Measurements from ENCODE around the gene GNA14. TPM values are rescaled to one million over a fixed set of nuclear protein-coding genes. Genes with fewer than 3 reads are reported as not detected.

GNA14 gene
- polyA plus RNA-seq, 1 donor from 2014 or later: 0.40 TPM

GRCh38 chr9:77424993-77425392, 223.1 kb downstream of the GNA14 start:
- no peak for TF ChIP-seq EP300 (conservative IDR thresholded peaks at IDR 0.05; ENCODE audit: poor library complexity, severe bottlenecking)
- no peak overlapping the region for H3K4me2 ChIP-seq (ENCODE audit: low read length)
- no peaks in the 10 kb centered on the region for H3K27me3 ChIP-seq (ENCODE audit: insufficient read depth, low read depth, low read length)
- H3F3A ChIP-seq (ENCODE audit: insufficient read depth, low read length, poor library complexity, severe bottlenecking): no peaks in the 10 kb centered on the region
- no peaks in the 10 kb centered on the region for H3K36me3 ChIP-seq (ENCODE audit: insufficient read depth, low read length)
- no peak overlapping the region for H3K9ac ChIP-seq (ENCODE audit: low read length)
- H3K79me2 ChIP-seq (replicated peaks; ENCODE audit: insufficient read depth, low read length): no peaks in the 10 kb centered on the region
- H3K9me2 ChIP-seq (ENCODE audit: insufficient read depth, low read length): no peaks in the 10 kb centered on the region
- H4K20me1 ChIP-seq (ENCODE audit: insufficient read depth): no peaks in the 10 kb centered on the region
- no peaks in the 10 kb centered on the region for H3K9me3 ChIP-seq (ENCODE audit: low read length)
- no peak overlapping the region for H2AFZ ChIP-seq (ENCODE audit: low read depth, low read length)
- no peak overlapping the region for H3K4me3 ChIP-seq (ENCODE audit: low read length)
- H3K27ac ChIP-seq (ENCODE audit: low read length): no peak overlapping the region

- H3K4me3 ChIP-seq (ENCODE audit: low read length): no peak overlapping the region
Observed at GRCh38 chr9:77423841-77424240, 224.3 kb downstream of the GNA14 start.

More at GRCh38 chr9:77423841-77424240, 224.3 kb downstream of the GNA14 start:
- no peaks in the 10 kb centered on the region for H3F3A ChIP-seq (ENCODE audit: insufficient read depth, low read length, poor library complexity, severe bottlenecking)
- no peaks in the 10 kb centered on the region for H3K27me3 ChIP-seq (ENCODE audit: insufficient read depth, low read depth, low read length)
- H3K9me3 ChIP-seq (ENCODE audit: low read length): no peaks in the 10 kb centered on the region
- no peak overlapping the region for H3K4me2 ChIP-seq (ENCODE audit: low read length)
- no peaks in the 10 kb centered on the region for H3K36me3 ChIP-seq (ENCODE audit: insufficient read depth, low read length)
- H4K20me1 ChIP-seq (ENCODE audit: insufficient read depth): no peaks in the 10 kb centered on the region
- H3K27ac ChIP-seq (ENCODE audit: low read length): no peak overlapping the region
- H3K9ac ChIP-seq (ENCODE audit: low read length): no peak overlapping the region
- H3K79me2 ChIP-seq (replicated peaks; ENCODE audit: insufficient read depth, low read length): no peaks in the 10 kb centered on the region
- no peak overlapping the region for H2AFZ ChIP-seq (ENCODE audit: low read depth, low read length)
- no peaks in the 10 kb centered on the region for H3K9me2 ChIP-seq (ENCODE audit: insufficient read depth, low read length)
- TF ChIP-seq RAD21 (conservative IDR thresholded peaks at IDR 0.05) (no peak), TAF1 (IDR thresholded peaks at IDR 0.05; ENCODE audit: low read depth) (no peak), REST (IDR thresholded peaks at IDR 0.05; ENCODE audit: borderline replicate concordance) (no peak), MXI1 (conservative IDR thresholded peaks at IDR 0.05; ENCODE audit: poor library complexity, severe bottlenecking) (no peak), EP300 (conservative IDR thresholded peaks at IDR 0.05; ENCODE audit: poor library complexity, severe bottlenecking) (no peak), SMC3 (conservative IDR thresholded peaks at IDR 0.05; ENCODE audit: poor library complexity) (no peak), CTCF (IDR thresholded peaks at IDR 0.05; ENCODE audit: poor library complexity, severe bottlenecking) (no peak), POLR2AphosphoS5 (IDR thresholded peaks at IDR 0.05) (no peak), EZH2 (IDR thresholded peaks at IDR 0.05; ENCODE audit: borderline replicate concordance, insufficient read depth, low read length, poor library complexity, severe bottlenecking) (no peak)
